NCI-H2227 treated with DMSO at 0.1 percent for 48 hours (cell line): ENCODE measurements around the gene SINHCAF.
"Not testable (repeated sequence)": the region's sequence is repeated elsewhere in the genome, so short reads cannot be mapped to it uniquely, and the experiment has no call there.

ENCODE experiments used
- DNase-seq: peaks from one replicate; lab custom pipeline; 2025; lab: John Stamatoyannopoulos, UW

SINHCAF gene, protein sequence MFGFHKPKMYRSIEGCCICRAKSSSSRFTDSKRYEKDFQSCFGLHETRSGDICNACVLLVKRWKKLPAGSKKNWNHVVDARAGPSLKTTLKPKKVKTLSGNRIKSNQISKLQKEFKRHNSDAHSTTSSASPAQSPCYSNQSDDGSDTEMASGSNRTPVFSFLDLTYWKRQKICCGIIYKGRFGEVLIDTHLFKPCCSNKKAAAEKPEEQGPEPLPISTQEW

DNA sequence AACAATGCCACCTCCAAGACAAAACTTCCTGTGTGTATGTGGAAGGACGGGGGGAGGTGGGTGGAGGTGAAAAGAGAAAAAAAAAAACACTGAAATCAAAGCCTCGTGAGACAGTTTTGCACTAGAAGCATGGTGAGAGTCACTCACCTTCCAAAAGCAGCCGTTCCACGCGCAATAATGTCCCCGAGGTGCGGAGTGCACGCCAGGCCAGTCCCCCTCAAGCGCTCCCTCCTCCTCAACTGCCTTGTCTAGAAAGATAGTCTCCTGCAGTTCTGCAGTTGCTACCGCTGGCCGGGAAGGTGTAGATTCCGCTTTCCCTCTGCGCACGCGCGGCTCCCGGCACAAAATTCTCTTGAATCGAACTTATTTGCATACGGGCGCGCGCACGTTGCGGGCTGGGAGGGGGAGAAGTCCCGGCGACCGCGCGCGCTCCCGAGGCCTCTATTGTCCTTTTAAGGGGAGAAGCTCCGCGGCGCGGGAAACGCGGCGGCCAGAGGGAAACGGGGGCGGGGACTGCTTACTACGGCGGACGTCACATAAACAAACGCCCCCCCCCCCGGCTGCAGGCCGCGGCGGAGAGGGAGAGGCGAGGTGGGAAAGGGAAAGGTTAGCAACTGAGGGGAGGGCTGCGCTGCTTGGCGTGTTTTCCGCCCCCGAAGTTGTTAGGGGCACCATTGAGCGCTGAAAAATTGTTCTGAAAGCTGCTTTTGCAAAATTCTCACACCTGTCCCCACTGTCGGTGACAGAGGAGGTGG is at the start of gene SINHCAF:
TSS of gene SINHCAF (minus strand) at position 274 of the 755 bp plus-strand sequence. CDS start 27,946 bp downstream, outside the sequence.
- DNase-seq, result peak; percentile 96

DNA sequence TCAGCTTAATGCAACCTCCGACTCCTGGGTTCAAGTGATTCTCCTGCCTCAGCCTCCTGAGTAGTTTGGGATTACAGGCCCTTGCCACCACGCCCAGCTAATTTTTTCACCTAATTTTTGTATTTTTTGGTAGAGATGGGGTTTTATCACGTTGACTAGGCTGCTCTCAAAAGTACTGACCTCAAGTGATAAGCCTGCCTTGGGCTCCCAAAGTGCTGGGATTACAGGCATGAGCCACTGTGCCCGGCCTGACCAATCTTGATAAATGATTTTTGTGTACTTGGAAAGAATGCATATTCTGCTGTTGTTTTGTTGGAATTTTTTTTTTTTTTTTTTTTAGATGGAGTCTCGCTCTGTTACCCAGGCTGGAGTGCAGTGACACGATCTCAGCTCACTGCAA is 49.5 kb upstream of the SINHCAF start:
- not testable (repeated sequence) for DNase-seq

DNA sequence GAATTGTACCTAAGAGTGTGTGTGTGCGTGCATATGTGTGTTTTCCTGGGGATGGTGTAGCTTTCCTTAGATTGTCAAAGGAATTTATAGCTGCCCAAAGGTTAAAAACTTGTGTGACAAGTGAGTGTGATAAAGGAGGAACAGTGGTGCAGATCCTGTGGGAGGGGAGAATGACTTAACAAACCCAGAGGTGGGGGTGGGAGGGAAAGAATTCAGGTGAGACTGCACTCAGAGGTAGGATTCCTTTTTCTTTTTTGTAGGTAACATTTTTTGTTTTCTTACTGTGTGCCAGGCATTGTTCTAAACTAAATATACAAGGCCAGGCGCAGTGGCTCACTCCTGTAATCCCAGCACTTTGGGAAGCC is 45.3 kb upstream of the SINHCAF start:
- DNase-seq, result no peak

DNA sequence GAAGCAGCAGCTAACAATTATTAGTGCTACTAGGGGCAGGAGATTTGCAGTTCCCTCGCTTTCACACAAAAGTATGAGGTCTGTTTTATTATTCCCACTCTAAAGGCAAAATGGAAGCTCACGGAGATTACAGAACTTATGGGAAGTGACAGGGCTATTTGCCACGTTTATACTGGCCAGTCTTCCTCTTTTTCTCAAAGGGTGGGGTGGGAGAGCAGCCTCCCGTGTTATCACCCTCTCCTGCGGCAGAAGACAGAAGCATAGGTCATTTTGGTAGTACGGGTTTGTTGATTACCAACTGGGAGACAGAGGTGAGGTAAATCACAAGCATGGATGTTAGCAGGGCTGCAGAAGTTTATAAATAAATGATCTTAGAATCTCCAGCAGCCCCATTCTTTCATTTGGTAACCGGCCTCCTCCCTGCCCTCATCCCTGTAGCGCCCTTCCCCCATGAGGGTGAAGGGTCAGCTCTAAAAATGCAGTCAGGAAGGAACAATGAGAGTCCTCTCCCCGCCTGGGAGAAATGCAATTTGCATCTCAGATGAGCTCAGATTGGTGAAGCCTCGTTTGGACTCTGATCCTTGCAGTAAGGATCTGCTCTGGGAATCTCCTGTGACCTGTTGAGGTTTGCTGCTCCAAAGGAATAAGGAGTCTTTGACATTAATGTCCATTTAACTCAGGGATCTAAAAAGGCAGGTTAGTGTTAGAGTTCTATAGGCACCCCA is 44.7 kb upstream of the SINHCAF start:
- DNase-seq, result peak; percentile 5

DNA sequence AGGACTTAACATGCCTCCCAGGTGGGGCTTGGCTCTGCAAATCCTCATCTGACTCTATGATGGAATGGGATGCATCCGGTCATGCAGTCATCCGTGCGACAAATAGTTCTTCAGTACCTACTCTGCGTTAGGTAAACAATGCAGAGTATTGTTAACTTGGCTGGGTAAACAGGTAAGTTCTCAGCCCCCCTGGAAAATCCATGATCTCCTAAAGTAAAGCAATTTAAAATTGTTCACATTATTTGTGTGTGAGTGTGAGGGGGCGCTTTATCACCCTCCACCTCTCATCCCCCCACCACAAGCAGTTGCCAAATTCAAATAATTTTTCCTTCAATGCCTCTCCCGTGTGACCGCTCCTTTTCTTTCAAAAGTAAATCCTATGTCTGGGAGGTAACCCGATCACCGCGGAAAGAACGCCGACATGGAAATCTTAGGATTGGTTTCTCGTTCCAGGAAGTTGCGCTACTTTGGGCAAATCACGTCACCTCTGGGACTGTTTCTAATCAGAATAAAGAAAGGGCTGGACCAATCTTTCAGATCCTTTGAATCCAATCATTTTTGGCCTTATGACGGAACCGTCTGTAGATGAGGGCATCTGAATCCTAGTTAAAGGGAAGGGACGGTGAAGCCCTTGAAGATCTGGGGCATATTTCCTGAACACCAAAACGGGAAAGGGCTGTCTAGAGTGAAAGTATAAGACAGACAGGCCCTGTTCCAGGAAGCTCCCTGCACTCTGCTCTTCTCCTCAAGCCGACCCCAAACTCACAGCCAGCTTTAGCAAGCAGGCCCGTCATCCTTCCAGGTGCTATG is 44.0 kb upstream of the SINHCAF start:
- peak; percentile 51 for DNase-seq

DNA sequence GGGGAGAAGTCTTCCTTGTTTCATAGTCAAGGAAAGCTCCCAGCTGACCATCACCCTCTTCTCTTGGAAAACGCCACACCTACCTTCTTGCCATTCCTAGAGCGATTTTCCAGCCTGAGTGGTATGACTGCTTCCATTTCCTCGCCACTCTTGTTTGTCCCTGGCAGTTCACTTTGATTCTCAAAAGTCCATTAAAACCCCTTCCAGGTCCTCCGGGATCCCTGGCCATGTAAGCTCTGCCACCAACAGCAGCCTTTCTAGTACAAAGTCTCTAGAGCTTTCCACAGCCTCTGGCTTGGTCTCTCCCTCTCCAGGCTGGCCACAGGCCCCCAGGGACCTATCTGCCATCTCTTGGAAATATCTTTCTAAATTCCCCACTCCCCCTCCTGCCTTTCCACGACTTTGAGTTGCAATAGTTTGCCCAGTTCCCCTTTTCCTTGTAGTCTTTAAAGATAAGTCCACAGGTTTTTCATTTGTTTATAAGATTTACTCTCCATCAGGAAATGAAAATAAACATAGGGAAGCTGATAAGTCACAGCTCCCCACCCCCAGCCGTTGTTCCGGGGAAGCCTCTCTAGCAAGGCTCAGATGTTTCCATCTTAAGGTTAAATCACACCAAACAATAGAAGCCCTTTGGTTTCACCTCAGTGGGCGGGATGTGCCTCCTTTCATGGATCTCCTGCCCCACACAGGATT is 42.9 kb upstream of the SINHCAF start:
- DNase-seq, result peak; percentile 67

DNA sequence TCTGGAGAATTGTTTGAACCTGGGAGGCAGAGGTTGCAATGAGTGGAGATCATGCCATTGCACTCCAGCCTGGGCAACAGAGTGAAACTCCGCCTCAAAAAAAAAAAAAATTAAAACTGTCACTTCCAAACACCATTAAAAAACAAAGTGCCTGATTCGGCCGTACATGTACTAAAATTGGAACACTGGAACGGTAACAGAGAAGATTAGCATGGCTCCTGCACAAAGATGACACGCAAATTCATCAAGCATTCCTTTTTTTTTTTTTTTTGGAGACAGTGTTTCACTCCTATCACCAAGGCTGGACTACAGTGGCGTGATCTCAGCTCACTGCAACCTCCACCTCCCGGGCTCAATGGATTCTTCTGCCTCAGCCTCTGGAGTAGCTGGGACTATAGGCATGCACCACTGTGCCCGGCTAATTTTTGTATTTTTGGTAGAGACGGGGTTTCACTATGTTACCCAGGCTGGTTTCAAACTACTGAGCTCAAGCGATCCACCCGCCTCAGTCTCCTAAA is 40.2 kb upstream of the SINHCAF start:
- DNase-seq, result no peak

DNA sequence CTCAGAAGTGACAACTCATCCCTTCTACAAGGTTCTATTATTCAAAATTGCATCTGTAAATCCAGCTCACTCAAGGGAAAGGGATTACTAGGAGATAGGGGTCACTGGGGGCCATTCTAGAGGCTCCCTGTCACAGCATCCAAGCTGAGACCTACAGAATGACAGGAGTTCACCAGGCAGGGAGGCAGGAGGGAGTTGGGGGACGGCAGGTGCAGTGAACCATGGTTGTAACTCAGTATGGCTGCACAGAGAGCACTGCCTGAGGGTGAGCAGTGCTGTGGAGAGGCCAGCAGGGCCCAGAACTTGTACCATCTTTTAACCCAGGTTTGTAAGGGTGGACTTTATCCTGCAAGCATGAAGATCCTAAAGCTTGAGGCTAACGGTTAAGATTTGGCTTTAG is 37.9 kb upstream of the SINHCAF start:
- DNase-seq, result no peak

DNA sequence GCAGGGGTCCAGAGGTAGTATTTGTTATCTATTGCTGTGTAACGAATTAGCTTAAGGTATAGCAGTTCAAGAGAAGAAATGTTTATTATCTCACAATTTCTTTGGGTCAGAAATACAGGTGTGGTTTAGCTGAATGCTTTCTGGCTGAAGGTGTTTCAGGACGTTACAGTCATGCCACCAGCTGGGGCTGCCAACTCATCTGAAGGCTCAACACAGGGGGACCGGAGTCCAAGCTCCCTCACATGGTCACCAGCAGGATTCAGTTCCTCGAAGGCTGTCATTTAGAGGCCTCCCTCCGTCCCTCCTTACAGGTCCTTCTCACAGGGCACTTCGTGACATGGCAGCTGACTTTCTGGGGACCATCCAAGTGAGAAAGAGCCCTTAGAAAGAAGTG is 37.5 kb upstream of the SINHCAF start:
- DNase-seq, result no peak

DNA sequence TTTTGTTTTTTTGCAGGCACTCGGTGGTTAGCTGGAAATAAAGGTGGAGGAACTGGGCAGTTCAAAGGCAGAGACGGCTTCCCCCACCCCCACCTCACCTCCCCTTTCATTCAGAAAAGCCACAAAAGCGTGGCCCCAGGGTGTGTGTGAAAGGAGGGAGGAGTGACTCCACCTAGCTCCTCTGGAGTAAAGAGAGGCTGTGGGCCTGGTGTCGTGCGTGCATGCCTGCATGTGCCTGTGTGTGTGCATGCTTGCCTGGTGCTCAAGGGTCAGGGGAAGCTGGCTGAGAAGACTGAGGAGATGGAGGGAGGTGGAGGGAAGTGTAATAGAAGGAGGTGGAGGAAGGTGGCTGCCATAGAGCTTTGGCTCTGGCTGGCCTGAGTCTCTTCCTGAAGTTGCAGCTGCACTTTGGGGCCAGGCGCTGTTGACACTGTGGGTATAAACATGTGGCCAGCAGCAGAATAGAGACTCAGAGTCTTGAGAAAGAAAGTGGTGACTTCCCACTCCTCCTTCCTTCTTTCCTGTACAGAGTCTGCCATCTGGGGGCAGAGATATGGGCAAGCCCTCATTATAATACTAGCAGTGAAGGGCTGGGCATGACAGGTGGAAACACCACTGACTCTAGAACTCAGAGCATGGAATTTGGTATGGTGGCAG is 36.9 kb upstream of the SINHCAF start:
- DNase-seq, result peak; percentile 33

DNA sequence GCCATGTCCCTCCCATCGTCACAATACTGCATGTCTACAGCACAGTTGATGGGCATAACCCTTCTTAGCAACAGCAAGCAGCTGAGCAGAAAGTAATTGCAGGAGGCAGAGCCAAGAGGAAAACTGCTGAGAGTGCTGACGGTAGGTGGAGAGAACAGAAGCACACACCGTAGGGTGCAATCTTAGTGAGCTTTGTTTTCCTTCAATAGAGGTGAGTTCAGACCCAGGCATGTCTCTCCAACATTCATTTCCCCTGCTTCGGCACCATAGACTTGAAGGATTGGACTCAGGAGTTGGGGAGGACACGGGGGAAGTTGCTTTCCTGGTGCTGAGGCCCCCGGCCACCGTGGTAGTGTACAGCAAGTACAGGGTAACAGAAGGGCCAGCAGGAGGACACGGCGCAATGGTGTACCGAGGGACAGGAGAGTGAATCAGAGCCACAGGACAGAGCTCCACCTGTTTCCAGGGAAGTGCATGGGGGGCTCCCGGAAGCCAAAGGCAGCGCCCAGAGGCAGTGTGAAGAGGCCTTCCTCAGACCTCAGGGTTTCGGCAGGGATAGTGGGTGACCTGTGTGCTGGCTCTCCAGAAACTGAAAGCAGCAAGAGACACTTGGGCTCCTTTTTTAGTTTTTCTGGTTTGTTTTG is 36.3 kb upstream of the SINHCAF start:
- peak; percentile 83 for DNase-seq

DNA sequence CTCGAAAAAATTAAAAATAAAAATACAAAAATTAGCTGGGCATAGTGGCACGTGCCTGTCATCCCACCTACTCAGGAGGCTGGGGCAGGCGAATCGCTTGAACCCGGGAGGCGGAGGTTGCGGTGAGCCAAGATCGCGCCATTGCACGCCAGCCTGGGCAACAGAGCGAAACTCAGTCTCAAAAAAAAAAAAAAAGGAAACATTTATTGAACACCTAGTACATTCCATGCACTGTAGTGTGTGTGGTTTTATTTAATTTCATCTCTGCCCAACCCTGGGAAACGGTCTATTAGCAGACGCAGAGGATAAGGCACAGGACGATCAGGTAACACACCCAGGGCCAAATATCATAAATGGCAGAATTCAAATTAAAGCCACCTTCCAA is 35.8 kb upstream of the SINHCAF start:
- DNase-seq, result no peak

DNA sequence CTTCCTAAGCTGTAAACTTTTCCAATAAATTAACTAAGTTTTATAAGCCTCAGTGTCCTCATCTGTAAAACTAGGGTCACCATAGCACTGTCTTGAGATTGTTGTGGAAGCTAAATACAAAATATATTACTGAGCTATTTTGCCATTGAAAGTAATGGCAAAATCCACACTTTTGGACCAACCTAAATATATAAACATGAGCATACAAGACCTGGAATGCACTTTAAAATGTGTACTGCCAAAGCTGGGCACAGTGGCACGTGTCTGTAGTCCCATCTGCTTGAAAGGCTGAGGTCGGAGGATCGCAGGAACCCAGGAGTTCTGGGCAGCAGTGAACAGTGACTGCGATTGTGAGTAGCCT is 29.8 kb upstream of the SINHCAF start:
- no peak for DNase-seq

DNA sequence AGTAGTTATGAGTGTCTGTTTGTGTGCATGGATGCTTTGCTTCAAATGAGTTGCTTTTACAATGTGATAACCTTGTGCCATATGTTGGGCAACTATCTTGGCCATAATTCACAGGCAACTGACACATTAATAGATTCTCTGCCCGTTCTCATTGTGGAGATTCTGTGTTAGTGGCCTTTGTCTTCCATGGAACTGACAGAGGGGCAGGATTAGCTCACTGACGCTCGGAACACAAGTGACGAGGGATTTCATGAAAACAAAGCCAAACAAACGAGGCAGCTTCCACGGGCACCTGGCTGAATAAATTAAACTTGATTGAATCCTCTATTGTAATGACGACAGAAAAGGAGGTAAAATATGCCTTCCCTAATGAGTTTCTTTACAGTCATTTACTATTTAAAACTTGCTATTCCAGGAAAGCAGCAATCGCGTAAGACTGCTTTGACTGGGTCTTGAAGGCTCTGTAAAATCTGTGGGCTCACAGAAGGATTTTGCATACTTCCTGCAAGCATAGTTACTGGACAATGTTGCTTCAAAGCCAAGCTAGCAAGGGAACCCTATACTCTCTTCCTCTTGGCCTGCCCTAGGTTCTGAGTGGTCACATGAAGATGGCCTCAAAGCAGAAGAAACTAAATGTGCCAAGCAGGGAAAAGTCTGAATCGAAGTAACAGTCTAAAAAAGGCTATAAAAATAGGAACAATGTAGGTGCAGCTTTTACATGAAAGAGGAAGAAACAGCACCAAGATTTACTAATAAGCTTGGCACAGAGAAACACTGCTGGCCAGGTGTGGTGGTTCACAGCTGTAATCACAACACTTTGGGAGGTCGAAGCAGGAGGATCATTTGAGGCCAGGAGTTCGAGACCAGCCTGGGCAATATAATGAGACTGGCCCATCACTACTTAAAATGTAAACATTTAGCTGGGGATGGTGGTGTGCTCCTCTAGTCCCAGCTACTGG is 28.1 kb upstream of the SINHCAF start:
- peak; percentile 34 for DNase-seq

DNA sequence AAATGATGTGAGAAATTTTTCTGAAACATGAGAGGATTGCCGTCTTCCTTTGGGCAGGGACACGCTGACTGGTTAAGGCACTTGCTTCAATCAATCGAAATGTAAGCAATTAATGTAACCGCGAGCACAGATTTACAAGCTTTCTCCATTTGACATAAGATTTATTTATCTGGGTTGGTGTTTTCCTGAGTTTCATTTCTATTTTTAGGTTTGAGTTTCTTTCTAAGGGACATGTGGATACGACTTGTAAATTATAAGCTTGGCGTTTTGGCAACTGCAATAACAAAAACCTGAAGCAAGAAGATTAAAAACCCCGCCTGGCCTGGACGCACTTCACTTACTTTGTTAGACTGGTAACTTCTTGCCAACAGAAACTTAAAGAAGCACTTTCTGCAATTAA is 20.3 kb upstream of the SINHCAF start:
- DNase-seq, result no peak

DNA sequence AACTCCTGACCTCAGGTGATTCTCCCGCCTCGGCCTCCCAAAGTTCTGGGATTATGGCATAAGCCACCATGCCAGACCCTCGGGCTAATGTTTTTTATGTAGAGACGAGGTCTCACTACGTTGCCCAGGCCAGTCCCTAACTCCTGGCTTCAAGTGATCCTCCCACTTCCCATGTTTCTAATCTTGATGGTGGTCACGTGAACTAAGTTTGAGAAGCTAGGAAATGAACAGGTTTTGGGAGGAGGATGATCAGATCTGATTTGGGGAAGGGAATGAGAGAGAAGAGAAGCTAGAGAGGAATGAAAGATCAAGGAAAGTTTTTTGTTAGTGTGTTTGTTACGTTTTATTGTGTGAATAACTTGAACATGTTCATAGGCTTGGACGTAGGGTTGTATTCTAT is 17.2 kb upstream of the SINHCAF start:
- DNase-seq, result no peak

DNA sequence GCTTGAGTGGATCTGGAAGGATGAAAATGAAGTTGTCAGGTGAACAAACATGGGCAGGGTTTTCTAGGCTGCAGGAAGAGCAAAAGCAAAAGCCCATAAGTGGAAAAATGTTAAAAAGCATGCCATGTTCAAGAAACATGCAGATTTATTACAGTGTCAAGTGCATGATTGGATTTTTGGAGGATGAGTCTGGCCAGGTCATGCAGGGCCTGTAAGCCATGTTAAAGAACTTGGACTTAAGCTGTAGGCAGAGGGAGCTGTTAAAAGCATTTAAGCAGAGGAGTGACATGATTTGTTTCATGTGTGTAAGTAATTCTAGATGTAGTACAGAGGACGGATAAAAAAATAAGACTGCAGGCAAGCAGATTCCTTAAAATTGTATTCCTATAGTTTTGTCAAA is 16.3 kb upstream of the SINHCAF start:
- DNase-seq, result no peak

DNA sequence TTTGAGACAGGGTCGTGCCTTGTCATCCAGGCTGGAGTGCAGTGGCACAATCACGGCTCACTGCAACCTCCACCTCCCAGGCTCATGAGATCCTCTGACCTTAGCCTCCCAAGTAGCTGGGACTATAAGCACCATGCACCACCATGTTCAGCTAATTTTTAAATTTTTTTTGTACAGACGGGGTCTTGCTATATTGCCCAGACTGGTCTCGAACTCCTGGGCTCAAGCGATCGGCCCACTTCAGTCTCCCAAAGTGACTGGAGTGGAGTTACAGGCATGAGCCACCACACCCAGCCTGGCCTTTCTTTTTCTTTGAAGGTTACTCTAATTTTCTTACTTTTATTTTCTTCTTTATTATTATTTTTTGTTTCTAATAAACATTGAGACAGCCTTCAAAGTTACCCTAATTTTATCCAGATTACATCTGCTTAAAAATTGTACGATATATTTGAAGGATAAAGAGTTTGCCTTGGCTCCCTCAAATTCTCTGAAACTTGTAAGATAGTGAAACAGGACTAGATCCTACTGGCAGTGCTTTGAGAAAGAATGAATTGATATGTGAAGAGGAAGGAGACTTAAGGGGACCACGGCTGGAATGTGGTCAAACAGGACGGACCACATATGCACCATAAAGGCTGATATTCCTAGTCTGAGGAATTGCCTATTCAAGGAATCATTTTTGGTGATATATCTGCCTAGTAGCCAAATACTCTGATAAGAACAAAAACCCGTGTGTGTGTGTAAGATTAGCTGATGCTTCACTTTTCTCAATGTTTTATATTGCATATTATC is 14.1 kb upstream of the SINHCAF start:
- DNase-seq, result no peak

DNA sequence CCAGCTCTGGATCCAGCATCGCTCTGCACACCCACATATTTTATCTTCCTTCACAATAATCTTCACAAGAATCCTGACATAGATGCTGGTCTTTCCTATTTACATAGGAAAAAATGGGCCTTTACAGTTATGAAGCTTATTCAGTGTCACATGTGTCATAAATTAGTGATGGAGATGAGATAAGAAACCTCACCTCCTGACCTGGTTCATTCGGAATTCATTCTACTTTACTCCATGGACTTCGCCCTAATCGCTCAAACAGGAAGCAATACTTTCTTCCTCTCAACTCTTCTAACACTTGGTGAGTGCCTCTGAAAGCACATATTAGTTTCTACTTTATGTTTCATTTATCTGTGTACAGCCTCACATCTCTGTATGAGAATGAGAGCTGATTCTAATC is 12.0 kb upstream of the SINHCAF start:
- DNase-seq, result no peak
